Measurements from ENCODE around the gene TCF7L1. TPM values are rescaled to one million over a fixed set of nuclear protein-coding genes. Genes with fewer than 3 reads are reported as not detected.
A peak's percentile ranks its signal among the peaks of the same experiment; 100 is the strongest.

Gene TCF7L1
- total RNA-seq = 1 to 10 TPM in 2 of 4 donors, under 1 TPM in 2; 0.29 to 4.0 (median 1.3) TPM

DNA sequence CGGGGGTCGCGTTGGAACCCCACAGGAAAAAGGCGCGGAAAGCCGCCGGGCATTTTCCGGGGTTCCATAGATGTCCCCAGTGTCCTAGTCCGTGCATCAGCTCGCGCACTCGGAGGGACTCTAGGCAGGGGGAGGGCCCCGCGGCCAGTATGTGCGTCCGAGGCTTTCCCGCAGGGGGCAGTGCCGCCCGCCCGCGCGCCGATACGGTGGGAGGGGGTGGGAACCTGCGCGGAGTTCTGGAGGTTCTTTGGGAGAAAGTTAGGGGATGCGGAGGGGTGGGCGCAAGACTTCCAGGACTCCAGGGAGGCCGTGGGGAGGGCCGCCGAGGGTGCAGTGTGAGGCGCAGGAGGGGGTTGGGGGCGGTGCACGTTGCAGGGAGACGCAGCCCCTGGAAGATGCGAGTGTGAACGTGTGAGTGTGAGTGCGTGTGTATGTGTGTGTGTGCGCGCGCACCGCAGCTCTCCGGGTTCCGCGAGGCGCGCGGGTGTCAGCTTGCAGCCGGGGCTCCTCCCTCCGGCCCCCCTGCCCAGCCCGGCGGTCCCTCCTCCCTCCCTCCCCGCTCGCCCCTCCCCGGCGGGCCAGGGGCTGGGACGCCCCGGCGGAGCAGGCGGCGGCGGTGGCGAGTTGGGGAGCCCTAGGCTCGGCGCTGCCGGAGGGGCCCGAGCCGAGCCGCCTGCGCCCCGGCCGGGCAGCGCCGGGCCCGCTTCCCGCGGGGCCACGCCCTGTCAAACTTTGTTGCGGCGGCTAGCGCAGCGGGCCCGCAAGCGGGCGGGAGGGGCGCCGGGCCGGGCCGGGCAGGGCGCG, at the start of gene TCF7L1:
TCF7L1 (plus strand) TSS at position 559 of the 804 bp plus-strand sequence. CDS start 293 bp downstream, outside the sequence.
- TF ChIP-seq POLR2A (IDR thresholded peaks at IDR 0.05) = peak in 1 of 4 donors; percentile 13
- TF ChIP-seq, protein P1, sequence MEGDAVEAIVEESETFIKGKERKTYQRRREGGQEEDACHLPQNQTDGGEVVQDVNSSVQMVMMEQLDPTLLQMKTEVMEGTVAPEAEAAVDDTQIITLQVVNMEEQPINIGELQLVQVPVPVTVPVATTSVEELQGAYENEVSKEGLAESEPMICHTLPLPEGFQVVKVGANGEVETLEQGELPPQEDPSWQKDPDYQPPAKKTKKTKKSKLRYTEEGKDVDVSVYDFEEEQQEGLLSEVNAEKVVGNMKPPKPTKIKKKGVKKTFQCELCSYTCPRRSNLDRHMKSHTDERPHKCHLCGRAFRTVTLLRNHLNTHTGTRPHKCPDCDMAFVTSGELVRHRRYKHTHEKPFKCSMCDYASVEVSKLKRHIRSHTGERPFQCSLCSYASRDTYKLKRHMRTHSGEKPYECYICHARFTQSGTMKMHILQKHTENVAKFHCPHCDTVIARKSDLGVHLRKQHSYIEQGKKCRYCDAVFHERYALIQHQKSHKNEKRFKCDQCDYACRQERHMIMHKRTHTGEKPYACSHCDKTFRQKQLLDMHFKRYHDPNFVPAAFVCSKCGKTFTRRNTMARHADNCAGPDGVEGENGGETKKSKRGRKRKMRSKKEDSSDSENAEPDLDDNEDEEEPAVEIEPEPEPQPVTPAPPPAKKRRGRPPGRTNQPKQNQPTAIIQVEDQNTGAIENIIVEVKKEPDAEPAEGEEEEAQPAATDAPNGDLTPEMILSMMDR (IDR thresholded peaks at IDR 0.05) = peak; percentile 34 to 79 (median 76)
- Histone ChIP-seq H3K4me3 (peak within 1 kb of the TSS; percentile 43 to 88 (median 70)), H3K36me3 (no peaks in the 10 kb centered on the region), H3K27me3 (peaks cover 0 to 26% (median 0%) of the 10 kb centered on the region in 4 donors), H3K4me1 (peaks cover 12 to 54% (median 32%) of the 10 kb centered on the region in 3 donors), H3K9me3 (no peaks in the 10 kb centered on the region), H3K27ac (peak within 1 kb of the TSS; percentile 71 to 91 (median 85))
- no peak for DNase-seq
- intact Hi-C loops (cut with DNase I) = loop anchor here (5.0 kb wide), 1 partner anchor 154 kb away; no protein-coding TSS in a partner anchor
- 0% methylated on average over 4 of the region's 91 CpGs; no CpG with 5 or more reads in 1 of the 2 donors for WGBS, 2 donors

DNA sequence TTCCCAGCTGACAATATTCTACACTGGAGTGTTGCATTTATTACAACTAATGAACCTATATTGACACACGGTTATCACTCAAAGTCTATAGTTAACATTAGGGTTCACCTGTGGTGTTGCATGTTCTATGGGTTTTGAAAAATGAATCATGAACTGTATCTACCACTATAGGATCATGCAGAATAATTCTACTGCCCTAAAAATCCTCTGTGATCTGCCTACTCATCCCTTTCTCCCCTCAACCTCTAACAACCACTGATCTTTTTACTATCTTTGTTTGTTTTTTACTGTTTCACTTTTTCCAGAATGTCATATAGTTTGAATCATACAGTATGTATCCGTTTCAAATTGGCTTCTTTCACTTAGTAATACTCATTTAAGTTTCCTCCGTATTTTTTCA, 47.6 kb upstream of the TCF7L1 start:
- no peak for DNase-seq
- 63 to 71% methylated on average over 3 of the region's 3 CpGs for WGBS, 2 donors
- Histone ChIP-seq H3K36me3 (no peaks in the 10 kb centered on the region), H3K27me3 (peaks cover 0 to 16% (median 0%) of the 10 kb centered on the region in 4 donors), H3K27ac (no peak overlapping the region), H3K4me3 (no peak overlapping the region), H3K4me1 (no peaks in the 10 kb centered on the region), H3K9me3 (peaks cover 0 to 13% (median 10%) of the 10 kb centered on the region in 3 donors)
- intact Hi-C loops (cut with DNase I) = no loop called here
- TF ChIP-seq POLR2A (IDR thresholded peaks at IDR 0.05) = no peak
- TF ChIP-seq, protein P1 (IDR thresholded peaks at IDR 0.05) = no peak

DNA sequence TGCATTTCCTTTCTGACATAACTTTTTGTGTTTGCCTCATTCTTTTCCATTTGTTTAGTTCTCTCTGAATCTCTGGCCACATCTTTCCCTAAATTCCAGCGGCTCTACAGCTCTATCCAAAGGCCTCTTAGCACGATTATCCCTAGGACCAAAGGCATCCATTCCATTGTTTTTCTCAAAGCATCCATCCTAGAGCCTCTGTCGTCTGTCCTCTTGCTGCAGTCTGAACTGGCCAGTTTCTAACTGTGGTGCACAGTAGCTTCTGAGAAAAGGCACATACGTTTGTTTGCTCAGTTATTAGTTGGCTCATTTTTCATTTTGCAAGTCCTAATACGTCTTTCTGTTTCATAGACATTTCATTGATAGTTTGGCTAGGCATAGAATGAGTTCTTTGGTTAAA, 45.7 kb upstream of the TCF7L1 start:
- intact Hi-C loops (cut with DNase I) = no loop called here
- Histone ChIP-seq H3K27ac (no peak overlapping the region), H3K9me3 (no peaks in the 10 kb centered on the region), H3K4me1 (peaks cover 0 to 12% (median 0%) of the 10 kb centered on the region in 3 donors), H3K36me3 (no peaks in the 10 kb centered on the region), H3K27me3 (peaks cover 0 to 11% (median 0%) of the 10 kb centered on the region in 4 donors), H3K4me3 (no peak overlapping the region)
- no peak for TF ChIP-seq POLR2A (IDR thresholded peaks at IDR 0.05)
- TF ChIP-seq, protein P1 (IDR thresholded peaks at IDR 0.05) = no peak
- WGBS, 2 donors = 29 to 50% methylated on average over 5 of the region's 5 CpGs
- no peak for DNase-seq

DNA sequence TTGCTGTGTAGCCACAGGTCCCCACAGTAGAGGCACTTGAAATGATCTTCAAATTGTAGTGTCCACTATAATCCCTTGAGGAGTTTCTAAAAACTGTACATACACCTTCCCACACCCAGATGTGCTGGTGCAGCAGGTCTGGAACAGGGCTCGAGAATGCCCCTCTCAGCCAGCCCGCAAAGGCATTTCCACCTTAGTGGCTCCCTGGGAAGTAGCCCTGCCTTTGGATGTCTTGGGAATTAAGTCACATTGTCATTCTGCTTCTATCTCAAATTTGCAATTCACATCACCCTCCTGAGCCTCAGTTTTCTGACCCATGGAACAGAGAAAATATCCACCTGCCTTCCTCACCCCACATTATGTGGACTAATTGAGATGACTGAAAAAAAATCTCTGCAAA, 44.3 kb upstream of the TCF7L1 start:
- Histone ChIP-seq H3K27me3 (peaks cover 0 to 7% (median 0%) of the 10 kb centered on the region in 4 donors), H3K27ac (no peak overlapping the region), H3K4me3 (no peak overlapping the region), H3K4me1 (peaks cover 0 to 12% (median 0%) of the 10 kb centered on the region in 3 donors), H3K36me3 (no peaks in the 10 kb centered on the region), H3K9me3 (no peaks in the 10 kb centered on the region)
- intact Hi-C loops (cut with DNase I) = no loop called here
- 68 to 88% methylated on average over 2 of the region's 2 CpGs for WGBS, 2 donors
- no peak for TF ChIP-seq POLR2A (IDR thresholded peaks at IDR 0.05)
- TF ChIP-seq, protein P1 (IDR thresholded peaks at IDR 0.05) = no peak
- no peak for DNase-seq

GRCh38 chr2:85089585-85089984, 43.6 kb upstream of the TCF7L1 start:
- TF ChIP-seq POLR2A (IDR thresholded peaks at IDR 0.05) = no peak
- TF ChIP-seq, protein P1 (IDR thresholded peaks at IDR 0.05) = no peak
- Histone ChIP-seq H3K36me3 (no peaks in the 10 kb centered on the region), H3K9me3 (no peaks in the 10 kb centered on the region), H3K27ac (no peak overlapping the region), H3K4me3 (no peak overlapping the region), H3K4me1 (peaks cover 0 to 12% (median 0%) of the 10 kb centered on the region in 3 donors), H3K27me3 (peaks cover 0 to 7% (median 0%) of the 10 kb centered on the region in 4 donors)
- WGBS, 2 donors = 39 to 51% methylated on average over 2 to 3 of the region's 6 CpGs
- no peak for DNase-seq
- intact Hi-C loops (cut with DNase I) = no loop called here

All from esophagus squamous epithelium (tissue), 5 donors.